Astrocyte (in vitro differentiated cells and primary cell): ENCODE results near the gene ATP11C. TPM values are rescaled to one million over a fixed set of nuclear protein-coding genes. Genes with fewer than 3 reads are reported as not detected.
A peak's percentile ranks its signal among the peaks of the same experiment; 100 is the strongest.

Experiments
- DNase-seq: peaks from one replicate; pipeline ENCODE4 v3.0.0-alpha.2; 2010; ENCODE audit warnings: low read depth
- FAIRE-seq: peaks from 2 replicates; lab custom pipeline; 2011; peaks lifted over from hg19 to GRCh38; lab: Jason Lieb, UNC
- H2AFZ ChIP-seq: 2 replicates; pipeline ENCODE4 v1.6.0; 2012; ENCODE audit warnings: low read depth, low read length, inconsistent platforms
- H3K27ac ChIP-seq: 2 replicates; pipeline ENCODE4 v1.5.1; 2011; ENCODE audit warnings: low read depth, low read length, inconsistent platforms
- H3K27me3 ChIP-seq: 2 replicates; pipeline ENCODE4 v1.6.0; 2011; ENCODE audit warnings: low read length, inconsistent platforms; ENCODE audit not compliant: insufficient read depth
- H3K36me3 ChIP-seq: 2 replicates; pipeline ENCODE4 v1.5.1; 2011; ENCODE audit warnings: low read length, inconsistent platforms; ENCODE audit not compliant: insufficient read depth
- H3K4me1 ChIP-seq: 2 replicates; pipeline ENCODE4 v1.5.1; 2011; ENCODE audit warnings: low read length, inconsistent platforms; ENCODE audit not compliant: insufficient read depth
- H3K4me2 ChIP-seq: 2 replicates; pipeline ENCODE4 v1.6.0; 2012; ENCODE audit warnings: low read length, inconsistent platforms
- H3K4me3 ChIP-seq: 2 replicates; pipeline ENCODE4 v1.5.1; 2011; ENCODE audit warnings: low read depth, mild to moderate bottlenecking, low read length, inconsistent platforms; ENCODE audit not compliant: insufficient read depth
- H3K79me2 ChIP-seq: 2 replicates; pipeline ENCODE4 v1.6.0; 2012; ENCODE audit warnings: mild to moderate bottlenecking, low read length, inconsistent platforms; ENCODE audit not compliant: insufficient read depth
- H3K9ac ChIP-seq: 2 replicates; pipeline ENCODE4 v1.6.0; 2012; ENCODE audit warnings: mild to moderate bottlenecking, low read length, inconsistent platforms
- H3K9me3 ChIP-seq: 2 replicates; pipeline ENCODE4 v1.5.1; 2012; ENCODE audit warnings: low read depth, mild to moderate bottlenecking, low read length, inconsistent platforms; ENCODE audit not compliant: insufficient read depth
- H4K20me1 ChIP-seq: 2 replicates; pipeline ENCODE4 v1.6.0; 2012; ENCODE audit warnings: low read length, inconsistent platforms; ENCODE audit not compliant: insufficient read depth
- H3K27ac Mint-ChIP-seq: one replicate; pipeline ENCODE4 v1.8.0; 2021; ENCODE audit warnings: mild to moderate bottlenecking, mixed read lengths; ENCODE audit not compliant: unreplicated experiment
- H3K27me3 Mint-ChIP-seq: one replicate; pipeline ENCODE4 v1.8.0; 2021; ENCODE audit warnings: low read depth, mixed read lengths; ENCODE audit not compliant: unreplicated experiment
- H3K36me3 Mint-ChIP-seq: one replicate; pipeline ENCODE4 v1.8.0; 2021; ENCODE audit warnings: low read depth, mixed read lengths; ENCODE audit not compliant: unreplicated experiment
- H3K4me1 Mint-ChIP-seq: one replicate; pipeline ENCODE4 v1.8.0; 2021; ENCODE audit warnings: low read depth, mixed read lengths; ENCODE audit not compliant: unreplicated experiment
- H3K4me3 Mint-ChIP-seq: one replicate; pipeline ENCODE4 v1.8.0; 2021; ENCODE audit warnings: mild to moderate bottlenecking, moderate library complexity, mixed read lengths; ENCODE audit not compliant: unreplicated experiment
- H3K9me3 Mint-ChIP-seq: one replicate; pipeline ENCODE4 v1.8.0; 2021; ENCODE audit warnings: mild to moderate bottlenecking, mixed read lengths; ENCODE audit not compliant: unreplicated experiment
- EZH2 ChIP-seq: IDR thresholded peaks from 2 replicates; pipeline ENCODE4 v1.6.1; 2012; ENCODE audit warnings: mild to moderate bottlenecking, low read length, inconsistent platforms; ENCODE audit not compliant: insufficient read depth
- total RNA-seq: library from RNA; stranded (reverse); gene quantifications from 2 replicates; pipeline ENCODE4 v1.2.1, GENCODE V29; 2021
- TF ChIP-seq, protein P1 (sequence below): IDR thresholded peaks from 2 replicates; pipeline ENCODE4 v1.5.1; 2011; ENCODE audit warnings: low read depth, mild to moderate bottlenecking, inconsistent platforms, low read length, moderate library complexity; ENCODE audit not compliant: insufficient read depth

ATP11C gene
- total RNA-seq, 1 donor from 2014 or later = 24.6 TPM

GRCh38 chrX:139734996-139735395 lies 197.9 kb downstream of the ATP11C start:
- no peak for TF ChIP-seq EZH2
- TF ChIP-seq, protein P1, sequence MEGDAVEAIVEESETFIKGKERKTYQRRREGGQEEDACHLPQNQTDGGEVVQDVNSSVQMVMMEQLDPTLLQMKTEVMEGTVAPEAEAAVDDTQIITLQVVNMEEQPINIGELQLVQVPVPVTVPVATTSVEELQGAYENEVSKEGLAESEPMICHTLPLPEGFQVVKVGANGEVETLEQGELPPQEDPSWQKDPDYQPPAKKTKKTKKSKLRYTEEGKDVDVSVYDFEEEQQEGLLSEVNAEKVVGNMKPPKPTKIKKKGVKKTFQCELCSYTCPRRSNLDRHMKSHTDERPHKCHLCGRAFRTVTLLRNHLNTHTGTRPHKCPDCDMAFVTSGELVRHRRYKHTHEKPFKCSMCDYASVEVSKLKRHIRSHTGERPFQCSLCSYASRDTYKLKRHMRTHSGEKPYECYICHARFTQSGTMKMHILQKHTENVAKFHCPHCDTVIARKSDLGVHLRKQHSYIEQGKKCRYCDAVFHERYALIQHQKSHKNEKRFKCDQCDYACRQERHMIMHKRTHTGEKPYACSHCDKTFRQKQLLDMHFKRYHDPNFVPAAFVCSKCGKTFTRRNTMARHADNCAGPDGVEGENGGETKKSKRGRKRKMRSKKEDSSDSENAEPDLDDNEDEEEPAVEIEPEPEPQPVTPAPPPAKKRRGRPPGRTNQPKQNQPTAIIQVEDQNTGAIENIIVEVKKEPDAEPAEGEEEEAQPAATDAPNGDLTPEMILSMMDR = no peak
- no peaks in the 10 kb centered on the region for H3K27me3 Mint-ChIP-seq
- peaks cover 5% of the 10 kb centered on the region for H4K20me1 ChIP-seq
- H3K9ac ChIP-seq = no peak overlapping the region
- FAIRE-seq = no peak
- no peak overlapping the region for H3K27ac Mint-ChIP-seq
- no peak overlapping the region for H3K4me3 Mint-ChIP-seq
- no peaks in the 10 kb centered on the region for H3K36me3 ChIP-seq
- H3K4me2 ChIP-seq = no peak overlapping the region
- H3K9me3 Mint-ChIP-seq = no peaks in the 10 kb centered on the region
- peaks cover 6% of the 10 kb centered on the region for H3K4me1 Mint-ChIP-seq
- no peak overlapping the region for H2AFZ ChIP-seq
- H3K9me3 ChIP-seq = no peaks in the 10 kb centered on the region
- DNase-seq = no peak
- no peaks in the 10 kb centered on the region for H3K36me3 Mint-ChIP-seq
- H3K27ac ChIP-seq = no peak overlapping the region
- no peak overlapping the region for H3K4me3 ChIP-seq
- no peaks in the 10 kb centered on the region for H3K27me3 ChIP-seq
- H3K79me2 ChIP-seq = no peaks in the 10 kb centered on the region
- H3K4me1 ChIP-seq = peaks cover 5% of the 10 kb centered on the region

GRCh38 chrX:139725720-139726119 lies 207.1 kb downstream of the ATP11C start:
- H3K27me3 Mint-ChIP-seq = no peaks in the 10 kb centered on the region
- Histone ChIP-seq H3K36me3 (no peaks in the 10 kb centered on the region), H3K4me2 (no peak overlapping the region), H3K79me2 (no peaks in the 10 kb centered on the region), H3K9me3 (no peaks in the 10 kb centered on the region), H4K20me1 (no peaks in the 10 kb centered on the region), H2AFZ (no peak overlapping the region), H3K27ac (no peak overlapping the region), H3K4me1 (no peaks in the 10 kb centered on the region), H3K4me3 (no peak overlapping the region), H3K27me3 (no peaks in the 10 kb centered on the region), H3K9ac (no peak overlapping the region)
- FAIRE-seq (peak; percentile 76), DNase-seq (no peak)
- H3K36me3 Mint-ChIP-seq = no peaks in the 10 kb centered on the region
- no peaks in the 10 kb centered on the region for H3K9me3 Mint-ChIP-seq
- H3K4me1 Mint-ChIP-seq = no peaks in the 10 kb centered on the region
- H3K27ac Mint-ChIP-seq = no peak overlapping the region
- H3K4me3 Mint-ChIP-seq = no peak overlapping the region
- TF ChIP-seq EZH2 = no peak
- TF ChIP-seq, protein P1 = no peak

GRCh38 chrX:139724626-139725025 lies 208.2 kb downstream of the ATP11C start:
- H3K36me3 Mint-ChIP-seq = no peaks in the 10 kb centered on the region
- Histone ChIP-seq H3K27me3 (no peaks in the 10 kb centered on the region), H3K36me3 (no peaks in the 10 kb centered on the region), H4K20me1 (no peaks in the 10 kb centered on the region), H3K79me2 (no peaks in the 10 kb centered on the region), H2AFZ (no peak overlapping the region), H3K27ac (no peak overlapping the region), H3K9ac (no peak overlapping the region), H3K4me1 (peaks cover 6% of the 10 kb centered on the region), H3K9me3 (no peaks in the 10 kb centered on the region), H3K4me2 (no peak overlapping the region), H3K4me3 (no peak overlapping the region)
- TF ChIP-seq, protein P1 = no peak
- no peak for TF ChIP-seq EZH2
- DNase-seq = peak; percentile 40
- peak; percentile 96 for FAIRE-seq
- no peak overlapping the region for H3K4me3 Mint-ChIP-seq
- H3K4me1 Mint-ChIP-seq = peaks cover 4% of the 10 kb centered on the region
- no peaks in the 10 kb centered on the region for H3K27me3 Mint-ChIP-seq
- no peak overlapping the region for H3K27ac Mint-ChIP-seq
- no peaks in the 10 kb centered on the region for H3K9me3 Mint-ChIP-seq
